ENCODE measurements around the gene USP46.

The USP46 gene

DNA sequence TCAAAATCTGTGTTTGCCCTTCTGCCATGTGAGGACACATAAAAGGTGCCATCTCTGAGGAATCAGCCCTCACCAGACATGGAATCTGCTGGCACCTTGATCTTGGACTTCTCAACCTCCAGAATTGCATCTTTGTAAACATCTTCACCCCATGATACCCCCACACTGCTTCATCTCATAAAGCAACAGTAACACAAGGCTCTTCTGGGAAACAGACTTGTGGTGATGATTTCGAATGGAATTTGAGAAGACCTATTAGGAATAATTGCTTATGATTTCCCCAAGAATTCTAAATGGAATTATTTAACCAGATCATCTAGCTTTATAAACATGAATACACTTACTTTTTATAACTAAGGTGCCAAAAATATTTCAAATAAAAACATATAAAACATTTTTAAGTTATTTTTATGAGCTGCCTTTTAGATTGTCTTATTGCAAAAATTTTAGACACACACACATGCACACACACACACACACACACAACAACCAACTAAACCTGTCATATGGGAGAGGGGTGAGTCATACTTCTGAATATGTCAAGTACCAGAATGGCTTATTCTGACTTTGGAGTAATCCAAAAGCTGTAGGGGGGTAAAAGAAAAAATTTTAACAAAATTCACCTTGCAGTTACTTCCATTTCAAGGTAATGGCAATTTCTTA is 82.0 kb downstream of the USP46 start:
- no peak for DNase-seq (ENCODE audit: low read depth in 2 of 3, low spot score in 2 of 3)

DNA sequence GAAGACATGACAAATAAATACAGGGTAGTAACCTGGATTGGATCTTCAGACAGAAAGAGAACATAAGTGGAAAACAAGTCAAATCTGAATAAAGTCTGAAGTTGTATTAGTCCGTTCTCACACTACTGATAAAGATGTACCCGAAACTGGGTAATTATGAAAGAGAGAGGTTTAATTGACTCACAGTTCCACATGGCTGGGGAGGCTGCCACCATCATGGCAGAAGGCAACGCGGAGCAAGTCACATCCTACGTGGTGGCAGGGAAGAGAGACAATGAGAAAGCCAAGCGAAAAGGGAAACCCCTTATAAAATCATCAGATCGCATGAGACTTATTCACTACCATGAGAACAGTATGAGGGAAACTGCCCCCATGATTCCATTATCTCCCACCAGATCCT is 82.8 kb downstream of the USP46 start:
- no peak for DNase-seq (ENCODE audit: low read depth in 2 of 3, low spot score in 2 of 3)

DNA sequence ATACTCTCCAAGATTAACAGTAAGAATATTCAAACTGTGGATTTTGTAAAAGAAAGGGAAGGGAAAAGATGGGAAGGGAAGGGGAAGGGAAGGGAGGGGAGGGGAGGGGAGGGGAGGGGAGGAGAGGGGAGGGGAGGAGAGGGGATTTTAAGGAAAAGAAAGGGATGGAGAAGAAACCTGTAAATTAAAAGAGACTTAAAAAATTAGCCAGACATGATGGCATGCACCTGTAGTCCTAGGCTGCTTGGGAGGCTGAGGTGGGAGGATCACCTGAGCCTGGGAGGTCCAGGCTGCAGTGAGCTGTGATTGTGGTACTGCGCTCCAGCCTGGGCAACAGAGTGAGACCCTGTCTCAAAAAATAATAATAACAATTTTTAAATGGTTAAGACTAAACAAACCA is 83.7 kb downstream of the USP46 start:
- DNase-seq (ENCODE audit: low read depth in 2 of 3, low spot score in 2 of 3) = no peak

DNA sequence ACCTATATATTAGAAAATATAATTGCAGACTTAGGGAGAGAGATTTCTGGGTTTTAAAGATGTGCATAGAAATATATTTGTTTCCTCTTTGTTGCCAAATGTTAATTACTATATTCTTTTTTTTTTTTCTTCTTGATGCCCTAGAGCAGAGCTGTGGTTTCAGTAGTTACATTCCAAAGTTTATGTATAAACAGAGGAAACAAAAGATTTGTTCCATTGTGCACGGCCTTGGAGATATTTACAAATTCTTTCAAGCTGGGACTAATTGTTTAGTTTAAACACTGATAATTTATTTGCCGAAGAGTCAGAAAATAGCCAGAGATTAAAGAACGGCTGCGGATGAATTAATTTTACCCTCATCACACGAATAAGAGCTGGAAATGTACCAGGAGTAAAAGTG is 85.1 kb downstream of the USP46 start:
- no peak for DNase-seq (ENCODE audit: low read depth in 2 of 3, low spot score in 2 of 3)

DNA sequence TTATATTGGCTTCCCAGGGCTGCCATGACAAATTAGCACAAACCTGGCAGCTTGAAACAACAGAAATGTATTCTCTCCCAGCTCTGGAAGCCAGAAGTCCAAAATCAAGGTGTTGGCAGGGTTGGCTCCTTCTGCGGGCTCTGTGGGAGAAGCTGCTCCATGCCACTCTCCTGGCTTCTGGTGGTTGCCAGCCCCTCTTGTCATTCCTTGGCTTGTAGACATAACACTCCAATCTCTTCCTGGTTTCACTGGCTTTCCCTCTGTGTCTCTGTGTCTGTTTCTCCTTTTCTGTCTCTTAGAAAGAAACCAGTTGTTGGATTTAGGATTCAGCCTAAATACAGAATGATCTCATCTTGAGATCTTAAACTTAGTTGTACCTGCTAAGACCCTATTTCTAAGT is 85.5 kb downstream of the USP46 start:
- no peak for DNase-seq (ENCODE audit: low read depth in 2 of 3, low spot score in 2 of 3)

DNA sequence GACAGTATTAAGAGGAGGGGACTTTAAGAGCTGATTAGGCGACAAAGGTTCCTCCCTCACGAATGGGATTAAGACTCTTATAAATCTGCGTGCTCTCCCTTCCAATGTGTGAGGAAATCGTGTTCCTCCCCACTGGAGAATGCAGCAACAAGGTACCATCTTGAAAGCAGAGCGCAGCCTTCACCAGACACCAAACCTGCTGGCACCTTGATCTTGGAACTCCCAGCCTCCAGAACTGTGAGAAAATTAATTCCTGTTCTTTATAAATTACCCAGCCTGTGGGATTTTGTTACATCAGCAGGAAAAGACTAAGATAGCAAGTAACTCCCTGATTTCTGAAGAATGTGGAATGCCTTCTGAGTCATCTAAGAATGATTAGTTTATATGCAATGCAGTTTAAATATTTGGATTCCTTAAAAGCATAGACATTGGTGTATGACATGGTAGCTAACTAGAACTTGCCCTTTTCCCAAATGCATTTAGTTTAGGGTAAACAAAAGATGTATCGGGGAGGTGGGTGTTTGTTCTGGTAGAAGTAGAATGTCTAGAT is 86.1 kb downstream of the USP46 start:
- DNase-seq (ENCODE audit: low read depth in 2 of 3, low spot score in 2 of 3) = no peak

DNA sequence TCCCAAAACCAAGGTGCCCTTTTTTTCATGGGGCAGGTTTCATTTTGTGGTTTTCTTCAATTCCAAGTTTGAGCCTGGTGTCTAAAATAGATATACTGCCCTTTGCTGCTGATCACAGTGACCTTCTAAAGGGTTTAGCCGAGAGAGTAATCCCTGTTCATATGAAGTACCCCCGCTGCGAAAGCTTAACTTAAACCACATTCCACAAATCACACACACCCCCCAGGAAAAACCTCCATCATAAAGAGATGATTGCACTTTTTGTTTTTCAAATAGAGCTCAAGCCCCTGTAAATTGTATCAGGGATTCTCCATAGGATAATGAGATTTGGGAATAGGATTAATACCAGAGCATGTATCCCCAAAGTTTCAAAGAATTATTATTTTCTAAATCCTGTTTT is 90.8 kb downstream of the USP46 start:
- no peak for DNase-seq (ENCODE audit: low read depth in 2 of 3, low spot score in 2 of 3)

DNA sequence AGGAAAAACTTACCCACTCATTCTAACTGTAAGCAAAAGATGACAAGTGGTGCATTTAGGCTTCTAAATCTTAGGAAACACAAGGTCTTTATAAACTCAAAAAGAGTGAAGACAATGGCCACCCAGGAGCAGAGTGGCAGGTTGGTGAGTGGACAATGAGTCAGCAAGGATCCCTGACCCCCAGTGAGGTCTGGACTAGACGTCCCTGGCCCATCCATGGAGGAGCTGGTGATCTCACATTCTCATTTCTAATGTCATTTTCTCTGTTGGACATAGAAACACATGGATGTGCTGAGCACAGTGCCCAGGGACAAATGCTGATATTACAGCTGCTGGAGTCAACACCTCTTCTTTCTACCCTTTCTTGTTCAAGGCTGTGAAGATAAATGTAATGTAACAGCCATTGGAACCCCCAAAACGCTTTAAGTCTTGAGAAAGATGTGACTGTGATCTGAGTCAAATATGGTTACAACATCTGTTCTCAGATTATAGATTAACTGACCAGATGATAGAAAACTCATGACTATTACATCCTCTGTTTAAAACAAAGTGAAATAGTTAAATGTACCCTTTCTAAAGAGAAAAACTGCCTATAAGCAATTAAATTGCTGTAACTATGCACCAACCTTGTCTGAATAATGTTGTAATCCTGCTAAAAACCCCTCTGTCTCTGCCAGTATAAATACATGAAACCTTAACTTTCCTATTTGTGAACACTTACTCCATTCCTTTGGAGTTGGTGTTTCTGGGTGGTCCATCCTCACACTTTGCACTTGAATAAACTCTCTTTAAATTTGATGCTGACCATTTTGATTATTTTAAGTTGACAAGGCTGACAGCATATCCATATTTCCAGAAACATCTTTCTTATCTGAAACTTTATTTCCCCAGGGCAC is 92.7 kb downstream of the USP46 start:
- DNase-seq (ENCODE audit: low read depth in 2 of 3, low spot score in 2 of 3) = no peak

DNA sequence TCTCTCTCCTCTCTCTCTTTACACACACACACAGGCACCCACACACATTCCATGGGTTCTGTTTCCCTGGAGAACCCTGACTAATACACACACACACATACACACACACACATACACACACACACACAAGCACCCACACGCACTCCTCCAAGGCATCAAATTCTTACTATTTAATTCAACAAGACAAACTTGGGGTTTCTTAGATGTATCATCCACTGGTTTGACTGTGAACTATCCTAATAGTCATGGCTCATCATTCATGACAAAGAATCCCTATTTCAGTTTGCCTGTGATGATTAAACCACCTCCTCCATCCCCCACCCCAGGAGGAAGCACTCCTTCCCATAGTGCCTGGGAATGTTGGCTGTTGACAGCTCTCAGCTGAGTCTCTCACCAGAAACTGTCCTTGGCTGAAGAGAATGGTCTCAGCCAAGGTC is 98.2 kb downstream of the USP46 start:
- DNase-seq (ENCODE audit: low read depth in 2 of 3, low spot score in 2 of 3) = no peak

DNA sequence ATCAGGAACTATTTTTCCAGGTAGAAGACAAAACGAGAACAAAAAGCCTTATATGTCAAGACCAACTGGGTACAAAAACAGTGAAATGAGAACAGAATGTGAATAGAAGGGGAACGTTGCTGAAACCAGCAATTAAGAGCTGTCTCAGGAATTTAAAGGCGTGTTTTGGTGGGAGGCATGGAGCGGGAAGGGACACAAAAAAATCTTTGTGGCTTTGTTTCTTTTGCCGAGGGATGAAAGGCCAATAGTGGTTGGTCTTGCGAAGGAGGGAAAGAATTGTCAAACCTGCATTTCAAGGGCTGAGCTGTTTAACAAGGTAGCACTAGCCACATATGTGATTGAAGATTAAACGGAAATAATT is 103.8 kb downstream of the USP46 start:
- DNase-seq (ENCODE audit: low read depth in 2 of 3, low spot score in 2 of 3) = no peak

DNA sequence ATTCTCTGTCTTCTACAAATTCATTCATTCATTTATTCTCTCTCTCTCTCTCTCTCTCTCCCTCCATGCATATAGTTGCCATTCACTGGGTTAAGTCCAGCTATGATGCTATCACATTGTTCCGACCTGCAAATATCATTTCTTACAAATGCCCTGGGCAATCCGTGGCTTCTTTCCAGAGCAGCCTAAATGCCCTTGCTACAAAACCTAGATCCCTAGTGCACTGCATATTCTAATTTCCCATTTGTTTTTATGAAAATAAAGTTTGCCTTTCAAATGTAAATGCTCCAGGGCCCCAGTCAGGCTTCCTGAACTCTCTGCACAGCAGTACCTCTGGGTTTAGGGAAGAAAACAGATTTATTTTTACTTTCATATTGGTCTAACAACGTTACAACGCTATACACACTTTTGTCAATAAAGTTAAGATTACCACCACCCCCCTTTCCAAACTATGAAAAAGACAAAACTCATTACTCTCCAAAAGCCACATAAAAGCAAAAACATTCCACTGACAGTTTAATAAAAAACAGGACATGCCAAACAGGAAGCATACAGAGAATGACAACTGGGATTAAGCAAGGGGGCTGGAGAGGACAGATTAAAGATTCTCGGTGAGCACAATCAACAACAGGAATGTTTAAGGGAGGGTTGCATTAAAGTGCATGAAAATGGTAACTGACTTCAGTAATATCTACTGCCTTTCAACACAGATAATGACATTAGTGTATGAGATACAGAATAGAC is 104.3 kb downstream of the USP46 start:
- DNase-seq (ENCODE audit: low read depth in 2 of 3, low spot score in 2 of 3) = no peak

DNA sequence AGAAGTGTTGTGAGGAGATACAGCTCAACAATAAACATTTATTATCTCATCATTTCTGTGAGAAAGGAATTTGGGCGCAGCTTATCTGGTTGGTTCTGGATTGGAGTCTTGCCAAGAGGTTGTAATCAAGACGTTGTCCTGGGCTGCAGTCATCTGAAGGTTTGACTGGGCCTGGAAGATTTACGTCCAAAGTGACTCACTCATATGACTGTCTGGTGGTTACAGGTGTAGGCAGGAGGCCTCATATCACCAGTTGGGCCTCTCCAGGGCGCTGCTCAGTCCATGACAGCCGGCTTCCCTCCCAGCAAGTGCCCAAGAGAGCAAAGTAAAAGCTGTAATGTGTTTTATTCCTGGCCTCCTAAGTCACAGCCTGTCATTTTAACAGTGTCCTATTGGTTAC is 106.3 kb downstream of the USP46 start:
- DNase-seq (ENCODE audit: low read depth in 2 of 3, low spot score in 2 of 3) = no peak

DNA sequence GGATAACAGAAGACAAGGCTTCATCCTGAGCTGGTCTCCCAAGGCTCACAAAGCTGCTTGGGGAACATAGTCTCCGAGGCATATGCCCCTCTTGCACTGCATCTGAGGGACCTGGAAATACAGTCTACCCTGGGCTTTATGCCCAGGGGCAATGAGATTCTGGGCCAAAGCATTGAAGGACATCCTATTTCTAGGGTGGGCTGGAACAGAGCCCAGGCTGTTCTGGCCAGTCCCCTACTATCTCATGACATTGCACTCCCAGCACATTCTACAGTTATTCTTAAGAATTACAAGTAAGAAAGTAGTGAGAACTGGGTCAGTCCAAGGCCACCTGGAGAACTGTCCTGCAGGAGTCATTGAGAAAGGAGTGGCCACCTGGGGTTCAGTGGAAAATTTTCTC is 107.6 kb downstream of the USP46 start:
- DNase-seq (ENCODE audit: low read depth in 2 of 3, low spot score in 2 of 3) = no peak

DNA sequence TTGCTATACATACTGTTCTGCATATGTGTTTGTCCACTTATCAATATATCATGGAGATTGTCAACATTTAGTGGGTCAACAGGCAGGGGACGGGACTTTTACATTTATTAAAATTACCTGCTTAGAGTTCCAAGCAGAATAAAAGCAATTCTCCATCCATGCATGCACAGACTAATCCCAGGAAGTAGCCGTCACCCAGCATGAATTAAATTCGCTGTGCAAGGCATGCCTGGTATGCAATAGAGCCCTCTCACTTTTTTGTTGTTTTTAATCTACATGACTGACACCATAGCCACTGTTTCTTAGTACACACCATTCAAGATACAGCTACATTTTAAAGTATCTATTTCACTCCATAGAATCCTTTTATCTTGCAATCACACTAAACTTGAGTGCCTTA is 108.9 kb downstream of the USP46 start:
- no peak for DNase-seq (ENCODE audit: low read depth in 2 of 3, low spot score in 2 of 3)

DNA sequence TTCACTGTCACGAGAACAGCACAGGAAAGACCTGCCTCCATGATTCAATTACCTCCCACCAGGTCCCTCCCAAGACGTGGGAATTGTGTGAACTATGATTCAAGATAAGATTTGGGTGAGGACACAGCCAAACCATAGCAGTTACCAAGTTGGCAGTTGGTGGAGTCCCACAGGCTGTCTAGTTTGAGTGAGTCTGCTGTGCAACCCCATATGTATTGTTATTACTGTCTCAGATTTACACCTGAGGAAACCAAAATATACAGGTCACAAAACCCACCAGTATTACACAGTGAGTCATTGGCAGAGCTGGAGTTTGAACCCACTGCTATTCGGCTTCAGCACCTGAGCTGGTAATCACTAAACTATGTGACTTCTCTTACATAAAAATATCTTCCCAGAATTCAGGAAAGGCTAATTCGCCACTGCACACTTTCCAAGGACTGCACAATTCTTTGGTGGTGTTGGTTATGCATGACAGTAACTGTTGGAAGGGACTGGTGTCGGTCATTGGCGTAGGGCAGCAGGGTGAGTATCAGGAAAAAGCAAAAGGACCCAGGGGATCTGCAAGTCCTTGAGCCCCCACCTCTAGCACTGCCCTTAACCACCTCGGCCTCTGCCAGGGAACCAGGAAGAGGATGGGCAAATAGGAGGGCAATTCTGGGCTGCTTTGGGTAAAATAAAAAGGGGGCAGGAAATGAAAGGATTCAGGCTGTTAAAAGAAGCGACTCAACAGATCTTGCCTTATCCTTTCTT is 110.1 kb downstream of the USP46 start:
- DNase-seq (ENCODE audit: low read depth in 2 of 3, low spot score in 2 of 3) = no peak

DNA sequence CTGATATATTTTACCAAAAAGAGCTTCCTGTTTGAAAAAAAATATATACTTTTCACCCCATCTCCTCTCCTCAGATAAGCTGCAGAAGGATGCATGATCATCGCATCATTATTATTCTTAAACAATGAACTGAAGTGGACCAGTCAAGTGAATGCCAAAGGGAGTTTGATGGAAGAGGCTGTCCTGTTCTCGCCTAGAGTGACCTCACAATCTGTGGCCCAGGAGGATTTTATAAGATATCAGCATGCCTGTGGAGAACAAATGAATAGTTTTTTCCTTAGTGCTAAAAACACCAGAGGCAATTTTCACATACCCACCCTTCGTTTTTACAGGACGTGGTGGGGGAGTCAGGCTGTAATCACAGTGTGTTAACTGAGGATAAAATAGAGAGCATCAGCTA is 112.7 kb downstream of the USP46 start:
- no peak for DNase-seq (ENCODE audit: low read depth in 2 of 3, low spot score in 2 of 3)

DNA sequence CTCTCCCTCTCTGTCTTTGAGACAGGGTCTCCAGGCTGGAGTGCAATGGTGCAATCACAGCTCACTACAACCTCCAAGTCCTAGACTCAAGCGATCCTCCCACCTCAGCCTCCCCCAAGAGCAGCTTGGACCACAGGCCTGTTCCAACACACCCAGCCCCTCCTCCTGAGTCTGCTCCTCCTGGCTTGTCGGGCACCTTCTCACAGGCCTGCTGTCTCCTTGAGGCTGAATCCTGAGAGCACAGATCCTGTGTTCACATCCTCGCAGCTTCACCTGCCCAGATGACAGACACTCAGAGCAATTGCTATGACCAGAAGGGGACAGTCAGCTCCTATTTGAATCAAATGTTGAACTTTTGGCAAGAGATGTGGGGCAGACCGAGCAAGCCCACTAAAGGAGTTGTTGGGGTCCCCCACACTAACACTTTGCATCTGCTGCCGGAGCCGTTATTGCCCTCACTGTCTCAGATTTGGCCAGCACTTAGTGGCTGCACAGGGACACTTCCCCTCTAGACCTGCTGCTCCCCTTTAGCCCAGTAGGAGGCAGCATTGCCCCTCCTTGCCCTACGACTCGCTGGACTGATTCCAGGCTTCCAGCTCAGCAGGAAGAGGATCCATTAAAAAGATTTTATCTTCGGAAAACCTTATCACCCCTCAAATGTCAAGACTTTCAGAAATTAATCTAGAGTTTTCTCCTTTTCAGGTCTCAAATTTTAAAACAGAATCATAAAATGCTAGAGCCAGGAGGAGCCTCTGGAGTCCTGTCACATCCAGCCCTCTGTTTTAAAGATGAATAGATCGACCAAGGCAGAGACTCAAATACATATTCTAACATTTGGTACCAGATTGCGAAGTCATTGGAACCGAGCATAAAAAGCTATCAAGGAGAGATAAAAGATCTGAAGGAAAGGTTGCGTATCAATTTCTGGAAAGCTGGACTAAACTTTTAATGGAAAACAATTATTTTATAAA is 113.7 kb downstream of the USP46 start:
- peak; percentile 6 to 37 (median 17) for DNase-seq (ENCODE audit: low read depth in 2 of 3, low spot score in 2 of 3)

Measured in activated CD8-positive, alpha-beta memory T cell treated with anti-CD3 and anti-CD28 coated beads for 48 hours (primary cell).